Liver (tissue), 9 donors: ENCODE data around the gene GOLGA2. TPM values are rescaled to one million over a fixed set of nuclear protein-coding genes. Genes with fewer than 3 reads are reported as not detected.

Experiments used
- DNase-seq: peaks from one replicate; pipeline ENCODE4 v3.0.0-alpha.2; 2017; ENCODE audit warnings: low spot score
- H3K27ac ChIP-seq, 2 donors: one replicate each; pipeline ENCODE4 v1.7.0; 2013; ENCODE audit warnings: inconsistent platforms in 2 of 2, low read length in 2 of 2, control low read depth in 1 of 2, low read depth in 1 of 2, mild to moderate bottlenecking in 1 of 2
- H3K27me3 ChIP-seq, 4 donors: one replicate each; pipeline versions ENCODE4 v1.6.1 to v1.7.0; 2013; ENCODE audit warnings: low read length in 3 of 4, inconsistent platforms in 1 of 4, mild to moderate bottlenecking in 1 of 4, moderate library complexity in 1 of 4; ENCODE audit not compliant: control insufficient read depth in 4 of 4, insufficient read depth in 4 of 4
- H3K36me3 ChIP-seq, 4 donors: one replicate each; pipeline versions ENCODE4 v1.6.1 to v1.7.0; 2013; ENCODE audit warnings: low read length in 3 of 4, mild to moderate bottlenecking in 3 of 4, low read depth in 1 of 4, moderate library complexity in 1 of 4; ENCODE audit not compliant: control insufficient read depth in 4 of 4, insufficient read depth in 3 of 4
- H3K4me1 ChIP-seq, 4 donors: one replicate each; pipeline versions ENCODE4 v1.6.1 to v1.7.0; 2013; ENCODE audit warnings: low read length in 3 of 4, mild to moderate bottlenecking in 3 of 4, moderate library complexity in 1 of 4; ENCODE audit not compliant: control insufficient read depth in 4 of 4, insufficient read depth in 4 of 4
- H3K4me3 ChIP-seq, 3 donors: one replicate each; pipeline versions ENCODE4 v1.6.1 to v1.7.0; 2013; ENCODE audit warnings: low read length in 3 of 3, control low read depth in 1 of 3, low read depth in 1 of 3, mild to moderate bottlenecking in 1 of 3
- H3K9ac ChIP-seq, 2 donors: one replicate each; pipeline ENCODE4 v1.7.0; 2013; ENCODE audit warnings: low read length in 2 of 2, mild to moderate bottlenecking in 2 of 2, moderate library complexity in 2 of 2, control low read depth in 1 of 2, low read depth in 1 of 2
- H3K9me3 ChIP-seq, 4 donors: one replicate each; pipeline versions ENCODE4 v1.6.1 to v1.7.0; 2013; ENCODE audit warnings: low read length in 3 of 4; ENCODE audit not compliant: control insufficient read depth in 4 of 4
- ATF3 ChIP-seq: IDR thresholded peaks from 2 replicates; pipeline ENCODE4 v1.6.1; 2016; ENCODE audit warnings: antibody characterized with exemption
- CTCF ChIP-seq: fragments of 150-350 bp; IDR thresholded peaks from 2 replicates; pipeline ENCODE4 v1.5.1; 2017; ENCODE audit warnings: improper control_type of control experiment, low read depth, low read length; ENCODE audit not compliant: missing input control
- FOXA1 ChIP-seq: IDR thresholded peaks from 2 replicates; pipeline ENCODE4 v1.6.1; 2016; ENCODE audit warnings: antibody characterized with exemption
- FOXA2 ChIP-seq: IDR thresholded peaks from 2 replicates; pipeline ENCODE4 v1.6.1; 2016; ENCODE audit warnings: antibody characterized with exemption
- GABPA ChIP-seq, 2 donors: IDR thresholded peaks in 1 of 2; conservative IDR thresholded peaks in 1 of 2; 2 replicates each; pipeline ENCODE4 v1.6.1; 2016; ENCODE audit warnings: antibody characterized with exemption in 2 of 2, mild to moderate bottlenecking in 1 of 2, moderate library complexity in 1 of 2
- MAX ChIP-seq: IDR thresholded peaks from 2 replicates; pipeline ENCODE4 v1.6.1; 2016; ENCODE audit warnings: antibody characterized with exemption
- NR2F2 ChIP-seq: IDR thresholded peaks from 2 replicates; pipeline ENCODE4 v1.6.1; 2016; ENCODE audit warnings: antibody characterized with exemption
- RAD21 ChIP-seq, 2 donors: IDR thresholded peaks; 2 replicates each; pipeline ENCODE4 v1.6.1; 2016; ENCODE audit warnings: antibody characterized with exemption in 2 of 2, mild to moderate bottlenecking in 2 of 2
- REST ChIP-seq: IDR thresholded peaks from 2 replicates; pipeline ENCODE4 v1.6.1; 2016; ENCODE audit warnings: antibody characterized with exemption, mild to moderate bottlenecking
- SP1 ChIP-seq: IDR thresholded peaks from 2 replicates; pipeline ENCODE4 v1.6.1; 2018; ENCODE audit warnings: antibody characterized with exemption, mild to moderate bottlenecking
- YY1 ChIP-seq: IDR thresholded peaks from 2 replicates; pipeline ENCODE4 v1.6.1; 2016; ENCODE audit warnings: antibody characterized with exemption, mild to moderate bottlenecking
- WGBS: extraction: QIAGEN DNeasy Blood & Tissue Kit; methylation state at CpG from one replicate; pipeline ENCODE4 v1.1.7; 2013; 5-methylcytosine and 5-hydroxymethylcytosine counted together
- polyA plus RNA-seq, 2 donors: library from polyadenylated mRNA; stranded (reverse) in 1 of 2; unstranded in 1 of 2; fragments of 200-250 nt in 1 of 2; fragments of >200 nt in 1 of 2; fragmentation: Nextera tagmentation in 1 of 2; extraction: Ambion mirVana in 1 of 2; gene quantifications; one replicate each; pipeline versions ENCODE4 v1.2.1 to v1.2.3, GENCODE V29; 2013 to 2015
- total RNA-seq, 2 donors: library from RNA; depleted of rRNA; stranded (reverse); fragments of >200 nt; gene quantifications; one replicate each; pipeline ENCODE4 v1.2.3, GENCODE V29; 2014
- donor health status: healthy.
- donor health status: healthy.
- donor health status: healthy.
- donor health status: healthy.
- donor health status: healthy.

GOLGA2 gene
- total and polyA plus RNA-seq, 4 donors: 14.4 to 45.7 (median 27.9) TPM

GRCh38 chr9:128286440-128286839 lies 10.6 kb upstream of the GOLGA2 start:
- Histone ChIP-seq H3K36me3 (peaks cover 5 to 27% (median 10%) of the 10 kb centered on the region in 4 donors), H3K27me3 (no peaks in the 10 kb centered on the region), H3K9ac (no peak overlapping the region), H3K9me3 (no peaks in the 10 kb centered on the region), H3K4me3 (no peak overlapping the region), H3K27ac (no peak overlapping the region), H3K4me1 (no peaks in the 10 kb centered on the region)
- 79% methylated on average over 6 of the region's 6 CpGs for WGBS
- DNase-seq: no peak
- TF ChIP-seq FOXA1 (no peak), ATF3 (no peak), RAD21 (IDR thresholded peaks at IDR 0.05) (no peak), FOXA2 (no peak), GABPA (IDR thresholded peaks at IDR 0.05 in 1 of 2, conservative IDR thresholded peaks at IDR 0.05 in 1 of 2) (no peak), YY1 (no peak), REST (no peak), SP1 (no peak), CTCF (no peak), NR2F2 (no peak)

GRCh38 chr9:128285033-128285784 lies 9.4 kb upstream of the GOLGA2 start:
- no peaks in the 10 kb centered on the region for H3K9me3 ChIP-seq
- H3K9ac ChIP-seq: no peak overlapping the region
- H3K27me3 ChIP-seq: no peaks in the 10 kb centered on the region
- no peak overlapping the region for H3K4me3 ChIP-seq
- TF ChIP-seq FOXA2 (no peak), MAX (no peak), CTCF (no peak)
- peaks cover 5 to 27% (median 10%) of the 10 kb centered on the region in 4 donors for H3K36me3 ChIP-seq
- H3K27ac ChIP-seq: no peak overlapping the region
- 98% methylated on average over 12 of the region's 12 CpGs for WGBS
- H3K4me1 ChIP-seq: no peaks in the 10 kb centered on the region
- no peak for DNase-seq
